Right hindlimb (tissue), 1 donor: ENCODE data around the gene TMEM178B.

ENCODE experiments used
- DNase-seq: peaks from one replicate; pipeline ENCODE4 v3.0.0-alpha.2; 2018

TMEM178B gene

DNA sequence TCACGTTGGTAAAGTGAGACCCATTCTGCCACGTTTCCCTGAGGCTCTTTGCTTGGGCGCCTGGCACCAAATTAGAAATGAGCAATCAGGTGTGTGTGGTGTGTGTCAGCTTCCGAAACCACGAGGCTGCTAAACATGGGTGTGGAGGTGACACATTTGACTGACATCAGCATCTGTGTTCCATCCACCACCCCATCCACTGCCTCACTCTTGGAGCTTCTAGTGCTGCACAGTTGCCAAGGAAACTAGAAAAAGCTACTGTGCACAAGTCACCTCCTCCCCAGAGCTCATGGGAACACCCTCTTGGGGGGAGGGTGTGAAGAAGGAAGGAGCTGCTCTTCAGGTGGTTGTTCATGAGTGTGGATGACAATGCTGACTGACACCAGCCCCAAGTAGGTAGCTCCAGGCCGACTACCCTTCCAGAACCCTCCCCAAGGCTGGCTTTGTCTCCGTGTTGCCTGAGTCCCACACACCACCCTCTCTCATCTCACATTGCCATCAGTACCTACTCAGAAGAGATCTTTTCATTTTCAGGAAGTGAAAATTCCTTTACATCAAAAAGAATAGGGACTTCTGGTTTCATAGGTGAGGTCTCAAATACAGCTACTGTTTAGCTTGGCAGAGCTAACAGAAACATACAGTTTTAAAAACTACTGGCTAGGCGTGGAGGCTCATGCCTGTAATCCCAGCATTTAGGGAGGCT lies 152.2 kb downstream of the TMEM178B start:
- DNase-seq = no peak

DNA sequence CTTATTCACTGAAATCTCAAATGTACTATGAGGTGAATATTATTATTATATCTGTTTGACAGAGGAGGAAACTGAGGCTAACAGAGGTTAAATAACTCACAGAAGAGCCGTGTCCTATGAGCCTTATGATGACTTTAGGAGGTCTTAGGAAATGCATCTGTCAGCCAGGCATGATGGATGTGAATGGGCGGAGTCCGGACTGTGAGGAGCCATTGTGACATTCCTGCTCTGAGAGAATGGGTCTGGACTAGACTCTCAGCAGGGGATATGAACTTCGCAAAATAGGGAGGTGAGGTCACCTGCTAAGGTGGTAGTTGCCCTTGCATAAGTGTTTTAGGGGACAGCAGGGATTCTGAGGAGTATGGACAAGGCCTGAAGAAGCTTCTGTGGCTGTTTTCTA lies 153.6 kb downstream of the TMEM178B start:
- DNase-seq = no peak

DNA sequence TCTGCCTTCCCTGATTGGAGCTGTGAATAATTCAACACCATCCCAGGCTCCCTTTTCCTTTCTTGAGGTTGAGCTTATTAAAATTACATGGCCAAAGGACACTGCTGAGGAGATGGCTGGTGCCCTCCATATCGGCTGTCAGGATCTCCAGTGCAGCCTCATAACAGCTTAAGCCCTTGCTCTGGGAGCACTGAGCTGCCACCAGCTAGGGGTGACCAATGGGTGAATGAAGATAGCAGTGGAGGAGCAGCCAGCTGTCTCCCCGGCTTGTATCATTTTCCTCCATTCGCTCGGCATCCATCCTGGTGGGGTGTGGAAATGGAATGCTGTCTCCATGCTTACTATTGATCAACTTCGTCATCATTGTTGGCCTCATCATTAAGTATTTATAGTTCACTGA lies 154.6 kb downstream of the TMEM178B start:
- DNase-seq = no peak

DNA sequence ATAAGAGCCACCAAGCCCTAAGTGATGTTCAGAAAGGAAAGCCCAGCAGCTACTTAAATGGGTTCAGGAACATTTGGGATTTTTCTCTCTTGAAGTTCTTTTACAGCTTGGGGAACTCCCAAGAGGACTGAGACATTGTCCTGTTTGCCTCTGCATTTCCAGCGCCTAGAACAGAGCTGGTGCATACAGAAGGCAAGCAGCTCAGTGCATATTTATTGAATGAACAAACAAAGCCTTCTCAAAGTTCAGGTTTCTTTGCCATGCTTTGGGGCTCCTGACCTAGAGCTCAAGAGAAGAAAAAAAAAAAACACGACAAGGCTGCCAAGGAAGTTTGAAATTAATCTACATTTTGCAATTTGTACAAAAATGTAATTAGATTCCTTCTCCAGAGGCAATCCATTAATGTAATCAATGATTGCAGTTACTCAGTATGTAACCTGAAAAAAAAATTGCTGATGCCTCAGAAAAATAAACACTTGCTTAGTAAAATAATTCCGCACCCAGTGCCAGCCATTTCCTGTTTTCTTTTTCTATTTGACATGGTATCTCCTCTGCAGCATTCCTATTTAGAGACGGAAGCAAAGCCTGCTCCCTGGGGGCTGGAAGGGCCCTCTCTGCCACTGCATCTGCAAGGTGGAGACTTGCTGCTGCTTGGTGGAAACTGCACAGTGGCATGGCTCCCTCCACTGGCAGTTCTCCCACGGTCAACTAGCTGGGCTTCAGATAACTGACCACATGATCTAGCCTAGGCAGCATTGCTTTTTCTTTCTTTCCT lies 157.3 kb downstream of the TMEM178B start:
- DNase-seq = no peak

DNA sequence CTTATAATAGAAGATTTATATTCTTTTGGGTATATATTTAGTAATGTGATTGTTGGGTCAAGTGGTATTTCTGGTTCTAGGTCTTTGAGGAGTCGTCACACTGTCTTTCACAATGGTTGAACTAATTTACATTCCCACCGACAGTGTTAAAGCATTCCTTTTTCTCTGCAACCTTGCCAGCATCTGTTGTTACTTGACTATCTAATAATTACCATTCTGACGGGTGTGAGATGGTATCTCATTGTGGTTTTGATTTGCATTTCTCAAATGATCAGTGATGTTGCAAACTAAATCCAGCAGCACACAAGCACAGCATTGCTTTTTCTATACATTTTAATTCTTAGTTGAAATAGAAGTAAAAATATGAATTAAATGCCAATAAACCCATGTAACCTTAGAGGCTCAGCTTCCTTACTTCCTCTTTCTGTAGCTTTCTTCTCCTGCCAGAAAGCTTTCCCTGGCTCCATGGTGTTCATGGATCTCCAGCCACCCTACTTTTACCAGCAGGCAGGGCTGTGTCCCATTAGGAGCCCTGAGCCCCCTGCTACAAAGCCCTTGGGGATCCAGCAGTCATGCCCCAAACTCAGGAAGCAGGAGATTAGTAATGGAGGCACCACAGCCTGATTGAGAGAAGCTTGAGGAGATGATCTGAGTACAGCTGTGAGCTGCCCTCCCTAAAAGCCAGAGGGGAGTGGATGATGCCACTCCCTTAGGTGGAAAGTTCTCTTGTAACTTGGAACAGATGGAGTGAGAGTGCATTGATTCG lies 158.6 kb downstream of the TMEM178B start:
- no peak for DNase-seq

DNA sequence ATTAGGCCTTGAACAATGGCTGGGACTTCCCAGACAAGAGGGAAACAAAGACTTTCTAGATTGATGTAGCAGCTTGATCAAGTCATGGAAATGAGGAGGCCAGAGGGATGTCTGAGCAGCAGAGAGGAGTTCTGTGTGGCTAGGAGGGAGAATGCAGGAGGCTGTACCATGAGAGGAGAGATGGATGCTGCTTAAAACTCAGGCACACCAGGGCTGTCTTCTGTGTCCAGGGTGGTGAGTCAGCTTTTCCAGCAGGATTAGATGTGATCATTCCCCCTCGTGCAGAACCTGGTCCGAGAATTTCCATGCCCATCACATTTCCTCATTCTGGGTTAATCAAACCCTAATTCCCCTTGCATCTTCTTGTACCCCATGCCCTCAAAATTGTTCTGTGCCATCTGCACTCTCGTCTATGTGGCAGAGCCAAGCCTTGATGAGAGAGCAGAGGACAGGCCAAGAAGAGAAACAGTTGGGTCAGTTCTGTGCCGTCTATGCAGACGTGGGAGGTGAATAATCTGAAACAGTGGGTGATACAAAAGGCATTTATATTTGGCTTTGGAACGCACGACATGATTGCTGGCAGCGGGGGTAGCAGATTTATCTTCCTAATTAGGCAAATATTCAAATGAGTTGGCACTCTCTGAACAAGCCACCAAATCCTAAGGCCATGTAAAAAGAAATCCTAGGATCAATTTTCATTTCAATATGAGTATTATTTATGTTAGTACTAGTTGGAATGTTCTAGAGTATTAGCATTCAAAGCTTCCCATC lies 160.7 kb downstream of the TMEM178B start:
- no peak for DNase-seq

DNA sequence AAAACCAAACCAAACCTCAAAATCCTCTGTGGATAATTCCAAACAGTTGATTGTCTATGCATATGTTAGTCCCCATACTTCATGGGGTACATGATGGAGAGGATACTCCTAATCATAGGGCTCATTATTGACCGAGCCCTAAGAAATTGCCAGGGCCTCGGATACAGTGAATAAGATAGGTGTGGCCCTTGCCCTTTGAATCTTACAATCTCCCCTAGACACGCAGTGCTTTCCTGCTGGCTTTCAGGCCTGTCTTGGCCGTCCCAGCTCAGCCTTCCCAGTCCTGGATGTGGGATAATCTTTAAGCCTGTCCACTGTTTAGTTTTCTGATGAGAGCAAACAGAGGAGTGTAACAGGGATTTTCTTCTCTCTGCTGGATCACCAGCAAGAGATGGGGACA lies 161.8 kb downstream of the TMEM178B start:
- no peak for DNase-seq

DNA sequence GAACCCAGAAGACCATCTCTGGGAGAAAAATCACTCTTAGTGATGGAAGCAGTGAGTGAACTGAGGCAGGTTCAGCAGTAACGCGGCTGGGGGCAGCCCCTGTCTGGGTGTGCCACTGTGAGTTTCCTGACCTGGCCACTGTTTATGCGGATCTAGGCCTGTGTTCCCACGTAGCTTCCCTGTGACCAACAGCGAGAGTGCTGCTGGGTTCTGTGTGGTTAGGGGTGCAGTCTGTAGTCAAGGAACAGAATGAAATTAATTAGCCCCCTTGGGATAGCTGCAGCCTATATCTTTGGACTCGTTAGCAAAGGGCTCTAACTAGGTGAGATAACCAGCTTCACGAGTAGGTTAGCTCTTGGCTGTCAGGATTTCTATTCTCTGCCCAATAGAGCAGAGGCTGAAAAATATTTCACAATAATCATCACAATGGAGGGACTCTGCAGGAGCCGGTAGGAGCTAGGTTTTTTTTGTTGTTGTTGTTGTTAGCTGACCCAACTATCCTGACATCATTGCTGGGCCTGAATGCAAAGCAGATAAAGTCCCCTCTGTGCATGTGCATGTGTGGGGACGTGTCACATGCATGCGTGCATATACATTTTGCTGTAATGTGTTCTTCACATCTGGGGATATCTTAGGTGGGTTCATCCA lies 164.9 kb downstream of the TMEM178B start:
- no peak for DNase-seq

DNA sequence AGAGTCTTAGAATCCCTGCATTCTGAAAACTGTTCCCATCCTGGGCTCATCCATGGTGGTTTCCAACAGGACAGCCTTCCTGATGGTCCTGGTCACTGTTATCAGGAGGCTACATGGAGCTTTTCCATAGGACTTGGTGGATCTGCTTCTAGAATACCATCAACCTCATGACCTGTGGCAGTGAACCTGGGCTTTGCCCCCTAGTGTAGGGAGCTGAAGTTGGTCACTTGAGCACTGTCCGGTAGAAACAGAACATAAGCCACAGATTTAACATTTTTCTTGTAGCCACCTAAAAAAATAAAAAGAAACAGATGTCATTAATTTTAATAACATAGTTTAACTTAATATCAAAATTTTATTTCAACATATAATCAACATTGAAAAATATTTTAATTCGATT lies 165.8 kb downstream of the TMEM178B start:
- no peak for DNase-seq

DNA sequence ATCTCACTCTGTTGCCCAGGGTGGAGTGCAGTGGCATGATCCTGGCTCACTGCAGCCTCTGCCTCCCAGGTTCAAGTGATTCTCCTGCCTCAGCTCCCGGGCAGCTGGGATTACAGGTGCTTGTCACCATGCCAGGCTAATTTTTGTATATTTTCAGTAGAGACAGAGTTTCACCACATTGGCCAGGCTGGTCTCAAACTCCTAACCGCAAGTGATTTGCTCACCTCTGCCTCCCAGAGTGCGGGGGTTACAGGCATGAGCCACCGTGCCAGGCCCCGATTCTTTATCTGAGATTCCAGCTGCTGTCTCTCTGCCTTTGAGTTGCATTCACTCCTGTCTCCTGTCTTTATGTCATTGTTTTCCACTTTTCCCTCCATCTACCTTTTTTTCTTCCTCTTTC lies 168.7 kb downstream of the TMEM178B start:
- no peak for DNase-seq

DNA sequence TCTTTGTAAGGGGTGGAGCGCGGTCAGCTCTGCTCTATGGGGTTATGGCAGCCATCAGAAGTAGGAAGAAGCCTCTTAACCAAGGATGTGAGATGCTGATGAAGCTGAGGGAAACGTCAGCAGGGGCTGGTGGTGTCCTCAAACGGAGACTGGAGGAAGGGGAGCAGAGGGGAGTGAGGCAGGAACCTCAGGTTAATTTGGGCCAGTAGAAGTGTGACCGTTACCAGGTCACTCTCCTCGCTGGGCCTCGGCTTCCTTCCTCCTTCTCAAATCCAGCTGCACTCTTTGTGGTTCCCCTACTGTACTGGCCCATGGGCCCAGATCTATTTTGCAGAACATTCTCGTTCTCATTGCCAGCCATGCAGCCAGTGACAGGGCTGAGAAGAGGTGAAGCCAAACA lies 169.5 kb downstream of the TMEM178B start:
- no peak for DNase-seq

DNA sequence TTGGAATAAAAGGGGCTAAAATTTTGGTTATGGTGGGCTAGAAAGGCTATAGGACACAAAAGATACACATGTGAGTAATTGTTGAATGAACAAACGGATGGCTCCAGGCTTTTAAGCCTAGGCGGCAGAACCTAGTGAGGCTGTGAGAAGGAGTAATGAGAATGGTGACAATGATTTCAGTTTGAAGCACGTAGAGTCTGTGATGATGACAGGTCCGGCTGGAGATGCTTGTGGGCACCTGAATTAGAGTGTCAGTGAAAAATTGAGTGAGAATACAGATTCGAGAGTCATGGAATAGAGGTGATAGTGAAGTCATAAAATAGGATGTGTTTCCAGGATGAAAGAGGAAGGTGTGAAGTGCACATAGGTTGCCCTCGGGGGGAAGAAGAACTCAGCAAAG lies 170.6 kb downstream of the TMEM178B start:
- no peak for DNase-seq

DNA sequence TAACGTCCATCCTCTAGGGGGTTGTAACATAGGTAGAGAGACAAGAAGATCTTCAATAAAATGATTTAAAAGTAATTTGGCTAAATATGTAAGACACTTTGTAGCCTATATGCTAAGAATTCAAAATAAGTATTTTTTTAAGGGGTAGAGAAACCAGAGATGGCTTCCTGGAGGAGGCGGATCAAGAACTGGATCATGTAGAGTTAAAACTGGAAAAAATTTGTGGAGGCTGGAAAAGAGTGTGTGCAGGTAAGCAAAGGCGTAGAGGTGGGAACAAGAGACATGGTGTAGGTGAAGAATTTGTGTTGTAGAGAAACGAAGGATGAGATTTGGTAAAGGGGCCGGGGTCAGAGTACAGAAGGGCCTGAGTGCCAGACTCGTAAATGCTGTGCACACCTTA lies 172.6 kb downstream of the TMEM178B start:
- no peak for DNase-seq

DNA sequence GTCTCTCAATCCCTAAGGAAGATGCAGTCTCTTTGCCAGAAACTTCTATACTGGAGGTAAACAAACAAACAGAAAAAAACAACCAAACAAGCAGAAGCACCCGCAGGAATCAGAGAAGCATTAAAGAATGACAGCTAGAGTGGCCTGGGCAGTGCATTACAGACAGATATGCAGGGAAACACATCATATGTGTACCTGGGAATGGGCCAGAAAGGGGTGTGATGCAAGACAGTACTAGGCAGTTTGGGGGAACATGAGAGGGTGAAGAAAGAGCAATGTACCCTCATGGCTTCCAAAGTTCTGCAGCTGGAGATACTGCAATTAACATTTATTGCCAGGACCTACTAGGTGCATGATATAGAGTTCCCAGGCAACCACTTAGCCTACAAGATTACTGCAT lies 177.3 kb downstream of the TMEM178B start:
- no peak for DNase-seq

DNA sequence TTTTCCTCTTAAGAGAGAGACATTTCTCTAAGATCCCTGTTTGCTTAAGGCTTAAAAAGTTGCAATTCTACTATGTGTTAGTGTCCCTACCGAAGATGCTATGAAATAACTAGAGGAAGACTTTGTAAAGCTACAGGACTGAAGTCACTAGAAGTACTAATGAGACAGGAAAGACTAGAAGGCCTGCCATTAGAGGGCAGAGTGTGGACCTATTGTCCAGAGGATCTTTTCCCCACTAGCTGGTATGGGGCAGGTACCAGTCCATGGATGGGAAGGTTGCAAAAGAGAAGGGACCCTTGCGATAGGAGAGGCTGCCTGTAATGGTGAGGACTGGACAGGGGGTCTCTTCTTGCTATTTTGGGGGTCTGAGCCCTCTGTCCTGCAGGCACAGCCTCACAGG lies 178.1 kb downstream of the TMEM178B start:
- no peak for DNase-seq

DNA sequence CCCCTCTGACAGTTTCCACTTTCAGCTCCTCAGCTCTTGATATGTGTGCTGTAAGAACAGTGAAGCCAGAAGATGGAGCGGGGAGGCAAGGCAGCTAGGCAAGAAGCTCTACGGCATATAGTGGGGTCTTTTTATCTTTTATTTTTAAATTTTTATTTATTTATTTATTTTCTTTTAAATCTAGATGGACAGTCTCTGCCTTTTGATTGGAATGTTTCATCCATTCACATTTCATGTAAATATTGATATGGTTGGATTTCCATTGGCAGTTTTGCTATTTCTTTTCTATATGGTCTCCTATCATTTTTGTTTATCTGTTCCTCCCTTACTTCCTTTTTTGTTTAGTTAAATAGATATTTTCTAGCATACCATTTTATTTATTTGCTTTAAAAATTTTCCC lies 183.7 kb downstream of the TMEM178B start:
- DNase-seq = no peak

DNA sequence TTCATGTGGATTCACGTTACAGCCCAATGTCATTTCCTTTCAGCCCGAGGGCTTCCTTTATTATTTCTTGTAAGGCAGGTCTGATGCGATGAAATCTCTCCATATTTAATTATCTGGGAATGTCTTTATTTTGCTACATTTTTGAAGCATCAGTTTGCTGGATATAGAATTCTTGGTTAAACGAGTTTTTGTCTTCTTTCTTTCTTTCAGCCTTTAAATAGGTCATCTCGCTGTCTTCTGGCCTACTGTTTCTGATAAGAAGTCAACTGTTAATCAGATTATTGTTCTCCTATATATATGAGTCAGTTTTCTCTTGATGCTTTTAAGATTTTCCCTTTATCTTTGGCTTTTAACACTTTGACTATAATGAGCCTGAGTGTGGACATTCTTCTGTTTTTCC lies 184.7 kb downstream of the TMEM178B start:
- no peak for DNase-seq

DNA sequence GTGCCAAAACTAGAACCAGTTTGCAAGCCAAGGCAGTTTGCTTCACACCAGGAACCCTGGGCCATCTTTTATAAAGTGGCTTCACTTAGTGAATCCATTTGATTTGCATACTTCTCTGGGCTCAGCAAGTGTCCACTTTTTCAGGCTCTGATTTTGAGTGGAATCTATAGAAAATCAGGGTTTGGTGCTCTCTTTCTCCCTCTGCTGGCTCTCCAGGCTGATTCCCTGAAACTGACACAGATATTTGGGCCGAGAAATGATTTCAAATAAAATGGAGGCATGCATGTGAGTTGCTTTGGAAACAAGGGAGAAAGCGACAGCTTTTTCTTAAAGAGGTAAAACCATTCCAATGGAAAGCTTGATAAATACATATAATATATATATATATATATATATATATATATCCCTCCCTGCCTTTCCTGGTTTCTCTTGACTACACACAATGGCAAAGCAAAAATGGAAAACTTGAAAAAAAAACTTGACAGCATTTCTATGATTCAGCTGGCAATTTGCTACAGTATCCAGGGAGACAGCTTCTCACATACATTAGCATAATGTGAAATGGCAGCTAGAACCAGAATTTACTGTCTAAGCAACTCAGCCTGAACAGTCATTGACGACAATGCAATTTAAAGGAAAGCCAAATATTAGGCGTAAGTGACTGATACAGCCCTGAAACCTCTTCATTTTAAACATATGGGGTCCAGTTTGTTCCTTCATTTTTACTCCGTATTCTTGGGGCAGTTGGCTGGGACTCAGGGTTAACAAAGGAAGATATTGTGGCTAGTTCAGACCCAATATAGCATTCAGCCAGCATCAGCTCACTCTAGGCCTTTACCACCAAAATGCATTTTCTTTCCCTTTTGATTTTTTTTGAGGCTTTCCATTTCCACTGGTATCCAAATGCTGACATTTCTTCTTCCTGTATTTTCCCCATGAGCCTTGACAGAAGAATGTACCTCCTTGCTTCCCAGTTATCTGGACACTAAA lies 188.5 kb downstream of the TMEM178B start:
- no peak for DNase-seq

DNA sequence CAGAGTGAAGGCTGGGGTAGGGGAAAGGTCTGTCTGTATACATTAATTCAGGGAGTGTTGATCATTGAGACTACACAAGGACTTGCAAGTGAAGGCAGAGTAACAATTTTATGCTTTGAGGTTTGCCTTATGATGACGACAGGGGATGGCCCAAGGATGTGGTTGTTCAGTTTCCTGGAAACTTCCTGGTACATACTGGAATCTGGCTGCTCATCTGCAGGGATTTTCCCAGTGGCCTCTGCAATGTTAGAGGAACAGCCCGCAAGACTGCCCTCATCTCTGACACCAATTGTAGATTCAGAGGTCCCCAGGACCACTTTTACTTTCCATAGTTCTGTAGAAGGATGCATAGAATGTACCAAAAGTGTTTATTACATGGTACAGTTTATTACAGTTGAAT lies 189.6 kb downstream of the TMEM178B start:
- no peak for DNase-seq

DNA sequence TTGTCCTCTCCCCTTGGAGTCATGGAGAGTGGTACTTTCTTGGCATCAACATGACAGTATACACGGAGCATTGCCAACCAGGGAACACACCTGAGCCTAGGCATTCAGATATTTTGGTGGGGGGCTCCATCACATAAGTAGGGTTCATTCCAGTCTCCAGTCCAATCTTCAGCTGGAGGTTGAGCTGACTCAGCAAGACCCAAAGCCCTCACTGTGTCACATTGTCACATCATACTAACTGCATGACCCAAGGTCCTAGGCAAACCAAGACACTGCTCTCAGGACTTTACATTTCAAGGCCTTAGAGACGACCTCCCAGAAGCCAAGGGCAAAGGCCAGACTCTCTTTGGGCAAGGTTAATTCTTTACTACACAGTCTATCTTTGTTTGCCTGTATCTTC lies 190.1 kb downstream of the TMEM178B start:
- DNase-seq = no peak

DNA sequence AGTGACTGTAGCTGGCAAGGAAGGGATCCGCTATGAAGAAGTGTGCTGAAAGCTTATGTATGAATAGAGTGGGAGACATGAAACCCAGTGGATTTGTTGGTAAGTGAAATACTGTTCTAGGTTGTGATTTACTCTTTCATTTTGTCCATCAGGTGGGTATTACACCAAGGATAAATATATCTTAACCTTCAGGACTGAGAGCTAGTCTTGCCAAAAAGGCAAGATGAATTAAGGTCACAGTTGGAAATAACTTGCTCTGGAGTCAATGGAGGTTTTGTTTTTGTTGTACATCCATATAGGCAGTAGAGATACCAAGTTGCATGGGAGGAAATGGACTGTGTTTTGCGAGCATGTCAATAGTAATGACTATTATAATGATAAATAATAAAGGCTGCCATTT lies 190.6 kb downstream of the TMEM178B start:
- DNase-seq = no peak
